Measurements from ENCODE around the gene H6PD. TPM values are rescaled to one million over a fixed set of nuclear protein-coding genes. Genes with fewer than 3 reads are reported as not detected.

The H6PD gene
- total and polyA plus RNA-seq, 2 experiments from 2014 or later = 1.2 to 4.7 TPM

- Histone ChIP-seq H3K79me2 (replicated peaks; ENCODE audit: insufficient read depth) (no peaks in the 10 kb centered on the region), H3K27me3 (ENCODE audit: insufficient read depth) (peaks cover 28% of the 10 kb centered on the region), H2AFZ (no peak overlapping the region), H3F3A (replicated peaks; ENCODE audit: low read depth) (0 out of 2 replicates have a peak, but pooled peaks cover 7% of the 10 kb centered on the region), H3K4me1 (ENCODE audit: insufficient read depth) (no peaks in the 10 kb centered on the region; the same call in 1 of the 2 replicates), H4K20me1 (replicated peaks; ENCODE audit: insufficient read depth) (no peaks in the 10 kb centered on the region; the same call in 1 of the 2 replicates), H3K4me3 (no peak overlapping the region), H3K36me3 (ENCODE audit: insufficient read depth) (no peaks in the 10 kb centered on the region), H3K4me2 (no peak overlapping the region), H3K27ac (ENCODE audit: low read depth) (no peak overlapping the region), H3K9me2 (ENCODE audit: insufficient read depth) (no peaks in the 10 kb centered on the region)
- TF ChIP-seq EZH2 (IDR thresholded peaks at IDR 0.05; ENCODE audit: low read depth, unreplicated experiment) = no peak
- TF ChIP-seq JUNB (IDR thresholded peaks at IDR 0.05; ENCODE audit: unreplicated experiment) = no peak
- no peak for TF ChIP-seq CREB1 (CRISPR knock-in tag; IDR thresholded peaks at IDR 0.05; ENCODE audit: low read depth)
- TF ChIP-seq, protein P1, sequence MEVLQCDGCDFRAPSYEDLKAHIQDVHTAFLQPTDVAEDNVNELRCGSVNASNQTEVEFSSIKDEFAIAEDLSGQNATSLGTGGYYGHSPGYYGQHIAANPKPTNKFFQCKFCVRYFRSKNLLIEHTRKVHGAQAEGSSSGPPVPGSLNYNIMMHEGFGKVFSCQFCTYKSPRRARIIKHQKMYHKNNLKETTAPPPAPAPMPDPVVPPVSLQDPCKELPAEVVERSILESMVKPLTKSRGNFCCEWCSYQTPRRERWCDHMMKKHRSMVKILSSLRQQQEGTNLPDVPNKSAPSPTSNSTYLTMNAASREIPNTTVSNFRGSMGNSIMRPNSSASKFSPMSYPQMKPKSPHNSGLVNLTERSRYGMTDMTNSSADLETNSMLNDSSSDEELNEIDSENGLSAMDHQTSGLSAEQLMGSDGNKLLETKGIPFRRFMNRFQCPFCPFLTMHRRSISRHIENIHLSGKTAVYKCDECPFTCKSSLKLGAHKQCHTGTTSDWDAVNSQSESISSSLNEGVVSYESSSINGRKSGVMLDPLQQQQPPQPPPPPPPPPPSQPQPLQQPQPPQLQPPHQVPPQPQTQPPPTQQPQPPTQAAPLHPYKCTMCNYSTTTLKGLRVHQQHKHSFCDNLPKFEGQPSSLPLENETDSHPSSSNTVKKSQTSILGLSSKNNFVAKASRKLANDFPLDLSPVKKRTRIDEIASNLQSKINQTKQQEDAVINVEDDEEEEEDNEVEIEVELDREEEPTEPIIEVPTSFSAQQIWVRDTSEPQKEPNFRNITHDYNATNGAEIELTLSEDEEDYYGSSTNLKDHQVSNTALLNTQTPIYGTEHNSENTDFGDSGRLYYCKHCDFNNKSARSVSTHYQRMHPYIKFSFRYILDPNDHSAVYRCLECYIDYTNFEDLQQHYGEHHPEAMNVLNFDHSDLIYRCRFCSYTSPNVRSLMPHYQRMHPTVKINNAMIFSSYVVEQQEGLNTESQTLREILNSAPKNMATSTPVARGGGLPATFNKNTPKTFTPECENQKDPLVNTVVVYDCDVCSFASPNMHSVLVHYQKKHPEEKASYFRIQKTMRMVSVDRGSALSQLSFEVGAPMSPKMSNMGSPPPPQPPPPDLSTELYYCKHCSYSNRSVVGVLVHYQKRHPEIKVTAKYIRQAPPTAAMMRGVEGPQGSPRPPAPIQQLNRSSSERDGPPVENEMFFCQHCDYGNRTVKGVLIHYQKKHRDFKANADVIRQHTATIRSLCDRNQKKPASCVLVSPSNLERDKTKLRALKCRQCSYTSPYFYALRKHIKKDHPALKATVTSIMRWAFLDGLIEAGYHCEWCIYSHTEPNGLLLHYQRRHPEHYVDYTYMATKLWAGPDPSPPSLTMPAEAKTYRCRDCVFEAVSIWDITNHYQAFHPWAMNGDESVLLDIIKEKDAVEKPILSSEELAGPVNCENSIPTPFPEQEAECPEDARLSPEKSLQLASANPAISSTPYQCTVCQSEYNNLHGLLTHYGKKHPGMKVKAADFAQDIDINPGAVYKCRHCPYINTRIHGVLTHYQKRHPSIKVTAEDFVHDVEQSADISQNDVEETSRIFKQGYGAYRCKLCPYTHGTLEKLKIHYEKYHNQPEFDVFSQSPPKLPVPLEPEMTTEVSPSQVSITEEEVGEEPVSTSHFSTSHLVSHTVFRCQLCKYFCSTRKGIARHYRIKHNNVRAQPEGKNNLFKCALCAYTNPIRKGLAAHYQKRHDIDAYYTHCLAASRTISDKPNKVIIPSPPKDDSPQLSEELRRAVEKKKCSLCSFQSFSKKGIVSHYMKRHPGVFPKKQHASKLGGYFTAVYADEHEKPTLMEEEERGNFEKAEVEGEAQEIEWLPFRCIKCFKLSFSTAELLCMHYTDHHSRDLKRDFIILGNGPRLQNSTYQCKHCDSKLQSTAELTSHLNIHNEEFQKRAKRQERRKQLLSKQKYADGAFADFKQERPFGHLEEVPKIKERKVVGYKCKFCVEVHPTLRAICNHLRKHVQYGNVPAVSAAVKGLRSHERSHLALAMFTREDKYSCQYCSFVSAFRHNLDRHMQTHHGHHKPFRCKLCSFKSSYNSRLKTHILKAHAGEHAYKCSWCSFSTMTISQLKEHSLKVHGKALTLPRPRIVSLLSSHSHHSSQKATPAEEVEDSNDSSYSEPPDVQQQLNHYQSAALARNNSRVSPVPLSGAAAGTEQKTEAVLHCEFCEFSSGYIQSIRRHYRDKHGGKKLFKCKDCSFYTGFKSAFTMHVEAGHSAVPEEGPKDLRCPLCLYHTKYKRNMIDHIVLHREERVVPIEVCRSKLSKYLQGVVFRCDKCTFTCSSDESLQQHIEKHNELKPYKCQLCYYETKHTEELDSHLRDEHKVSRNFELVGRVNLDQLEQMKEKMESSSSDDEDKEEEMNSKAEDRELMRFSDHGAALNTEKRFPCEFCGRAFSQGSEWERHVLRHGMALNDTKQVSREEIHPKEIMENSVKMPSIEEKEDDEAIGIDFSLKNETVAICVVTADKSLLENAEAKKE (CRISPR knock-in tag; IDR thresholded peaks at IDR 0.05) = no peak
- no peak for TF ChIP-seq ZNF331 (CRISPR knock-in tag; IDR thresholded peaks at IDR 0.05; ENCODE audit: low read depth)
- TF ChIP-seq STAT1 (IDR thresholded peaks at IDR 0.05; ENCODE audit: unreplicated experiment) = no peak
- no peak for TF ChIP-seq NANOG (IDR thresholded peaks at IDR 0.05; ENCODE audit: borderline replicate concordance)
- no peak for TF ChIP-seq POLR2AphosphoS5 (IDR thresholded peaks at IDR 0.05; ENCODE audit: low read depth)
- TF ChIP-seq ZNF114 (CRISPR knock-in tag; IDR thresholded peaks at IDR 0.05) = no peak
- TF ChIP-seq REST (IDR thresholded peaks at IDR 0.05; ENCODE audit: unreplicated experiment) = no peak
- TF ChIP-seq, protein P2, sequence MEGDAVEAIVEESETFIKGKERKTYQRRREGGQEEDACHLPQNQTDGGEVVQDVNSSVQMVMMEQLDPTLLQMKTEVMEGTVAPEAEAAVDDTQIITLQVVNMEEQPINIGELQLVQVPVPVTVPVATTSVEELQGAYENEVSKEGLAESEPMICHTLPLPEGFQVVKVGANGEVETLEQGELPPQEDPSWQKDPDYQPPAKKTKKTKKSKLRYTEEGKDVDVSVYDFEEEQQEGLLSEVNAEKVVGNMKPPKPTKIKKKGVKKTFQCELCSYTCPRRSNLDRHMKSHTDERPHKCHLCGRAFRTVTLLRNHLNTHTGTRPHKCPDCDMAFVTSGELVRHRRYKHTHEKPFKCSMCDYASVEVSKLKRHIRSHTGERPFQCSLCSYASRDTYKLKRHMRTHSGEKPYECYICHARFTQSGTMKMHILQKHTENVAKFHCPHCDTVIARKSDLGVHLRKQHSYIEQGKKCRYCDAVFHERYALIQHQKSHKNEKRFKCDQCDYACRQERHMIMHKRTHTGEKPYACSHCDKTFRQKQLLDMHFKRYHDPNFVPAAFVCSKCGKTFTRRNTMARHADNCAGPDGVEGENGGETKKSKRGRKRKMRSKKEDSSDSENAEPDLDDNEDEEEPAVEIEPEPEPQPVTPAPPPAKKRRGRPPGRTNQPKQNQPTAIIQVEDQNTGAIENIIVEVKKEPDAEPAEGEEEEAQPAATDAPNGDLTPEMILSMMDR (conservative IDR thresholded peaks at IDR 0.05; ENCODE audit: low read depth in 2 of 2) = no peak
- TF ChIP-seq EZH2phosphoT487 (IDR thresholded peaks at IDR 0.05; ENCODE audit: unreplicated experiment) = no peak
- TF ChIP-seq, protein P3, sequence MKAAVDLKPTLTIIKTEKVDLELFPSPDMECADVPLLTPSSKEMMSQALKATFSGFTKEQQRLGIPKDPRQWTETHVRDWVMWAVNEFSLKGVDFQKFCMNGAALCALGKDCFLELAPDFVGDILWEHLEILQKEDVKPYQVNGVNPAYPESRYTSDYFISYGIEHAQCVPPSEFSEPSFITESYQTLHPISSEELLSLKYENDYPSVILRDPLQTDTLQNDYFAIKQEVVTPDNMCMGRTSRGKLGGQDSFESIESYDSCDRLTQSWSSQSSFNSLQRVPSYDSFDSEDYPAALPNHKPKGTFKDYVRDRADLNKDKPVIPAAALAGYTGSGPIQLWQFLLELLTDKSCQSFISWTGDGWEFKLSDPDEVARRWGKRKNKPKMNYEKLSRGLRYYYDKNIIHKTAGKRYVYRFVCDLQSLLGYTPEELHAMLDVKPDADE (IDR thresholded peaks at IDR 0.05) = no peak
- DNase-seq (ENCODE audit: low spot score) (no peak), ATAC-seq (no peak)
- H3K36me3 Mint-ChIP-seq (ENCODE audit: low read depth) = no peaks in the 10 kb centered on the region; the same call in 2 of the 3 replicates
- H3K4me1 Mint-ChIP-seq = peaks cover 11% of the 10 kb centered on the region; the same call in 2 of the 3 replicates
- H3K27ac Mint-ChIP-seq = no peak overlapping the region
- no peaks in the 10 kb centered on the region for H3K9me3 Mint-ChIP-seq
- H3K4me3 Mint-ChIP-seq = no peak overlapping the region; the same call in 2 of the 3 replicates
- H3K27me3 Mint-ChIP-seq (ENCODE audit: insufficient read depth, low read depth, poor library complexity) = peaks cover 10% of the 10 kb centered on the region
These were observed 61.3 kb downstream of the H6PD start for GRCh38 chr1:9295884-9296283.
